ENCODE measurements around the gene SCCPDH. TPM values are rescaled to one million over a fixed set of nuclear protein-coding genes. Genes with fewer than 3 reads are reported as not detected.

The SCCPDH gene
- total RNA-seq, 4 donors from 2014 or later, result 18.6 to 50.5 (median 25.0) TPM

DNA sequence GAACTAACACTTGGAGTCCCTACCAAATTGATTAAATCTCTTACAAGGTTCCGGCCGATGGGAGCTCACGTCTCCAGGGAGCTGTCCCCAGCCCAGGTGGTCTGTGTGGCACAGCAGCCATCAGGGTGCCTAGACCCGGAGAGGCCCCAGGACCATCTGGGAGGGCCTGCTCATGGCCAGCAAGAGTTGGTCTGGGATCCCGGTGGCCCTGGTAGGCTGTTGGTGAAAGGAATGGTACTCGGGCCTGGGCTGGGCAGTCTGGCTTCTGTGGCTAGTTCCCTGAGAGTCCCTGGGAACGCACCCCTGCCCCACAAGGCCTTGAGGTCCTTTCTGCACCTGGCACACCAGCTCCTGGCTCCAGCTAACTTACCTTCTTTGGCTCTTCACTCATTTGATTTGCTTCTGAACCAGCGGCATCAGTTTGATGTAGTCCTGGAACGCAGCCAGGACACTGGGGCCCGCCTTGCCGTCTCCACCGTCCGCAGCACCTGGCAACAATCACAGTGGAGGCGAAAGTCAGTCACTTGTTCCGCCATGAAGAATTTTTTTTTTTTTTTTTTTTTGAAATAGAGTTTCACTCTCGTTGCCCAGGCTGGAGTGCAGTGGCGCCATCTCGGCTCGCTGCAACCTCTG is 62.5 kb downstream of the SCCPDH start:
- TF ChIP-seq, protein P1, sequence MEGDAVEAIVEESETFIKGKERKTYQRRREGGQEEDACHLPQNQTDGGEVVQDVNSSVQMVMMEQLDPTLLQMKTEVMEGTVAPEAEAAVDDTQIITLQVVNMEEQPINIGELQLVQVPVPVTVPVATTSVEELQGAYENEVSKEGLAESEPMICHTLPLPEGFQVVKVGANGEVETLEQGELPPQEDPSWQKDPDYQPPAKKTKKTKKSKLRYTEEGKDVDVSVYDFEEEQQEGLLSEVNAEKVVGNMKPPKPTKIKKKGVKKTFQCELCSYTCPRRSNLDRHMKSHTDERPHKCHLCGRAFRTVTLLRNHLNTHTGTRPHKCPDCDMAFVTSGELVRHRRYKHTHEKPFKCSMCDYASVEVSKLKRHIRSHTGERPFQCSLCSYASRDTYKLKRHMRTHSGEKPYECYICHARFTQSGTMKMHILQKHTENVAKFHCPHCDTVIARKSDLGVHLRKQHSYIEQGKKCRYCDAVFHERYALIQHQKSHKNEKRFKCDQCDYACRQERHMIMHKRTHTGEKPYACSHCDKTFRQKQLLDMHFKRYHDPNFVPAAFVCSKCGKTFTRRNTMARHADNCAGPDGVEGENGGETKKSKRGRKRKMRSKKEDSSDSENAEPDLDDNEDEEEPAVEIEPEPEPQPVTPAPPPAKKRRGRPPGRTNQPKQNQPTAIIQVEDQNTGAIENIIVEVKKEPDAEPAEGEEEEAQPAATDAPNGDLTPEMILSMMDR (IDR thresholded peaks at IDR 0.05), result no peak
- ATAC-seq (ENCODE audit: low FRiP score), result no peak
- no peak for DNase-seq (ENCODE audit: low spot score)

DNA sequence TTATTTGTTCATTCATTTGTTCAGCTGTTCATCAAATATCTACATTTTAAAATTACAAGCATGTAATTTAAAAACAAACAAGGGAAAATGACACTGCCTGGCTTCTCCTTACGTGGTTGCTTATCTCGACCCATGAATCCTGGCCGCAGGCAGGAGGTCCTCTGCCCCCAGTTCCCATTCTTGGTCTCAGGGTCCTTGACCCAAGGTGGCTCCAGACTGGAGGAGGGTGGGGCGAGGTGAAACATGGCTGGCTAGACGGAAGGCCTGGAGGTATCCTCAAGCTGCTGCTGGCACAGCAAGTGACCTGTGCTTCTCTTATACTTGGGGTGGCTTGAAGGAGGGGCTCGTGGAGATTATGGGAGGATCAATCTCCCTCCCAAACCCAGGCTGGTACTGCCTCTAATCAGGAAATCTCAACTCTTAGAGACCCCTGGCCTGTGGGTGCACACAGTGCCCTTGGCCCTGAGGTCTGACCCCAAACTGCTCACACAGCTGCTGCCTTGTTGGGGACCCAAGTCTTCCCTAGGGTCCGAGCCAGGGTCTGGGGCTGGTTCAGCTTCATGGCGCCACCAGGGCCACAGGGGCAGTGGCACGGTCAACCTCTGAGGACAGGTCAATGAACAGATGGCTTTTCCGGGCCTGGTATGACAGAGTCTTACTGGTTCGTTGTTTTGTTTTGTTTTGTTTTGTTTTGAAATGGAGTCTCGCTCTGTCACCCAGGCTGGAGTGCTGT is 63.7 kb downstream of the SCCPDH start:
- ATAC-seq (ENCODE audit: low FRiP score), result no peak
- no peak for DNase-seq (ENCODE audit: low spot score)
- TF ChIP-seq, protein P1 (IDR thresholded peaks at IDR 0.05), result no peak

DNA sequence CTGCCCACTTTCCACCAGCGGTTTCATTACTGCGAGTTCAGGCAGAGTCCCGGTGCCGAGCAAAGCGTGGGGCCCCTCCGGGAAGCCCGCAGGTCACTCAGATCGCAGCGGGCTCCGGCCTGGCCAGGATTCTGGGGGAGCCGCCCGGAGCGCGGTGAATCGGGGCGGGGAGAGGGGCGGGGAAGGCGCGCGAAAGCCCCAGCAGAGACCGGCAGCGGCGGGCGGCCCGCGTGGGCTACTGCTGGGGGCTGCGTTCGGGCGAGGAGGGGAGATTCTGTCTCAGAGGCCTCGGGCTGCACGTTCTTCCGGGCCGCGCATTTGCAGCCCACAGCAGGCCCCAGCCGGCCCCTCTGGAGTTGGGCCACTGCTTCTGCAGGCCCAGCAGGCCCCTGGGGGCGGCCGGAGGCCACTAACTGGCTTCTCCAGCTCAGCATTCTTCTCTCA is 64.7 kb downstream of the SCCPDH start:
- TF ChIP-seq, protein P1 (IDR thresholded peaks at IDR 0.05), result no peak
- no peak for ATAC-seq (ENCODE audit: low FRiP score)
- no peak for DNase-seq (ENCODE audit: low spot score)

DNA sequence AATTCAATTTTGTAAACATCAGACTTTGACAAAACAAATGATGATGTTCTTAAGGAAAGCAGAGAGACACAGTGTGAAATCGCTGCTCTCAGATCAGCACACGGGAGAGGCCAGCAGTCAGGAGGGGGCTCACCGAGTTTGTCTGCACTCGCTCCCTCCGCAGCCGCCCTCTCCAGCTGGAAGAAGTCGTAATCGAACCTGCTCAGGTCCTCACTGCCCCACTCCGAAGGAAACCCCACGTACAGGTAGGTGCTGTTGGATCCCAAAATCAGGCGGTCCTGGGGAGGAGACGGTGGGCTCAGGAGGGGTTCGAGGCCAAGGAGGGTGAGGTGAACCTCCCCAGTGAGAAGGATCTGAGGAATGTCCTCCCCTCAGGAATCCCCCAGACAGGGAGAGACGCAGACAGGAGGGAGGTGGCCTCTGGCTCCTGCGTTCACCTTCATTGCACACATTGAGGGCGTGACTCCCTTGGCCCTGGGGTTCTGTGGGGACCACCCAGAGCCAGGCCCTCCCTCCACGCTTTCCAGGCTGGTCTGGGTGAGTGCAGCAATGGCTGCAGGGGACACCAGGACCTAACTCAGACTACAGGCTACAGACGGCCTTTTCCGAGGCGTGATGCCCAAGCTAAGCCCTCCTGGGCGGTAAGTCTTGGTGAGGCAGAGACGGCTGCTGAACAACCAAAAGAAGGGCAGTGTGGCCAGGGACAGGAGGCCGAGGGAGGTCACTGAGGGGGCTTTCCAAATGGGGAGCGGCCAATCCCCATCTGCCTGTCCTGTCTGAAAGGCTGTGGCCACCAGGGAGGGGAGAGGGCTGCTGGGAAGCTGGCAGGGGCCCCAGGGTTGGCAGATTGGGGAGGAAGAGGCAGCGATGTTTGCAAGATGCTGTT is 65.5 kb downstream of the SCCPDH start:
- no peak for ATAC-seq (ENCODE audit: low FRiP score)
- TF ChIP-seq, protein P1 (IDR thresholded peaks at IDR 0.05), result no peak
- no peak for DNase-seq (ENCODE audit: low spot score)

DNA sequence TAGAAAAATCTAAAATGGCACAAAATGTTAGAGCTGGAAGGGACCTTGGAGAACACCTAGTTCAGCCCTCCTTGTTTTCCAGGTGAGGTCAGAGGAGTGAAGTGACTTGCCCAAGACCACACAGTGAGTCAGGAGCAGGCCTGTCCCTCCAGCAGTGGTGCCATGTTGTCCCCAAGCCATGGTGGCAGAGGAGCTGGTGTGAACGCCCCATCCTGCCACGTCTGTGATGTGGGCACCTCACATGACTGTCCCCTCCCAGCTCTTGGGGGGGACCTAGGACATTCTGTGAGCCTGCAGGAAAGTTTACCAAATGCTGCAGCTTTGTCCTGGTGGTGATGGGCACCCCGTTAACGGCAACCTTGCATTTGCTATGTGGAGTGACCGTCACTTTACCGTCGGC is 66.2 kb downstream of the SCCPDH start:
- DNase-seq (ENCODE audit: low spot score), result no peak
- TF ChIP-seq, protein P1 (IDR thresholded peaks at IDR 0.05), result no peak
- no peak for ATAC-seq (ENCODE audit: low FRiP score)

DNA sequence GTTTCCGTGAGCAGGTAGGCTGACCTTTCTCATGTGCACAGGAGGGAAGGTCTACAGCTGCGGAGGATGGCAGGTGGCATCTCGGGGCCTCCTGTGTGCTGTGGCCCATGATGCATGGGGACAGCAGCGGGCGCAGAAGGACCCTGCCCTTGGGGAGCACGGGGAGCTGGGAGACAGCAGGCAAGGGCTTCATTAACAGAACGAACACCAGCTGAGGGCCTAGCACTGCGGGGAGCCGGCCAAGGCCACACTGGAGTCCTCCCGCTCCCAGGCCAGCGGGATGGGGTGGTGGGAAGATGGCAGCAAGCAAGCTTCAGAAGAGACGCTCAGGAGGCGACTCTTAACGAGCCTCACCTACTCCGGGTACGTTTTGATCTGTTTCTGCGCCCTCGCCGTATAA is 66.6 kb downstream of the SCCPDH start:
- TF ChIP-seq, protein P1 (IDR thresholded peaks at IDR 0.05), result no peak
- DNase-seq (ENCODE audit: low spot score), result no peak
- no peak for ATAC-seq (ENCODE audit: low FRiP score)
